H9 (cell line): ENCODE results near the gene PDE5A. TPM values are rescaled to one million over a fixed set of nuclear protein-coding genes. Genes with fewer than 3 reads are reported as not detected.

Source experiments
- DNase-seq: peaks from one replicate; pipeline ENCODE4 v3.0.0-alpha.2; 2017
- H2AFZ ChIP-seq: one replicate; pipeline ENCODE4 v1.6.1; 2013; ENCODE audit warnings: mild to moderate bottlenecking, low read length, control low read depth, moderate library complexity
- H2AK5ac ChIP-seq: 2 replicates; pipeline ENCODE4 v1.6.1; 2013; ENCODE audit warnings: low read length, control low read depth, mixed read lengths; ENCODE audit not compliant: insufficient read length
- H2BK120ac ChIP-seq: one replicate; pipeline ENCODE4 v1.6.1; 2013; ENCODE audit warnings: low read depth, mild to moderate bottlenecking, low read length, control low read depth, inconsistent platforms; ENCODE audit not compliant: poor library complexity, severe bottlenecking
- H2BK12ac ChIP-seq: 2 replicates; pipeline ENCODE4 v1.6.1; 2013; ENCODE audit warnings: low read length, control low read depth, mixed read lengths, low read depth; ENCODE audit not compliant: insufficient read length
- H2BK15ac ChIP-seq: 2 replicates; pipeline ENCODE4 v1.6.1; 2013; ENCODE audit warnings: low read depth, low read length, control low read depth
- H2BK20ac ChIP-seq: one replicate; pipeline ENCODE4 v1.6.1; 2013; ENCODE audit warnings: low read depth, mild to moderate bottlenecking, low read length, control low read depth, inconsistent platforms; ENCODE audit not compliant: poor library complexity, severe bottlenecking
- H2BK5ac ChIP-seq: 2 replicates; pipeline ENCODE4 v1.6.1; 2013; ENCODE audit warnings: low read length, control low read depth, mixed read lengths; ENCODE audit not compliant: insufficient read length
- H3K14ac ChIP-seq: 2 replicates; pipeline ENCODE4 v1.6.1; 2013; ENCODE audit warnings: low read length, control low read depth; ENCODE audit not compliant: insufficient read depth
- H3K18ac ChIP-seq: 2 replicates; pipeline ENCODE4 v1.6.1; 2013; ENCODE audit warnings: low read depth, mild to moderate bottlenecking, mixed read lengths, low read length, control low read depth; ENCODE audit not compliant: insufficient read length
- H3K23ac ChIP-seq: 2 replicates; pipeline ENCODE4 v1.6.1; 2013; ENCODE audit warnings: low read length, control low read depth, mixed read lengths, low read depth; ENCODE audit not compliant: insufficient read length
- H3K23me2 ChIP-seq: 2 replicates; pipeline ENCODE4 v1.6.1; 2013; ENCODE audit warnings: low read depth, mild to moderate bottlenecking, mixed read lengths, low read length, control low read depth; ENCODE audit not compliant: insufficient read length, poor library complexity, severe bottlenecking
- H3K27ac ChIP-seq: 2 replicates; pipeline ENCODE4 v1.5.1; 2013; ENCODE audit warnings: low read length, control low read depth, mixed read lengths, low read depth; ENCODE audit not compliant: insufficient read length
- H3K27me3 ChIP-seq: 2 replicates; pipeline ENCODE4 v1.6.1; 2013; ENCODE audit warnings: low read length, control low read depth, inconsistent platforms; ENCODE audit not compliant: insufficient read depth
- H3K4ac ChIP-seq: 2 replicates; pipeline ENCODE4 v1.6.1; 2013; ENCODE audit warnings: low read depth, mild to moderate bottlenecking, control low read depth, inconsistent platforms, low read length, moderate library complexity
- H3K4me1 ChIP-seq: 2 replicates; pipeline ENCODE4 v1.6.1; 2013; ENCODE audit warnings: low read length, control low read depth, inconsistent platforms; ENCODE audit not compliant: insufficient read depth
- H3K4me2 ChIP-seq: 2 replicates; pipeline ENCODE4 v1.6.1; 2013; ENCODE audit warnings: low read length, control low read depth, mixed read lengths; ENCODE audit not compliant: insufficient read length, insufficient read depth
- H3K56ac ChIP-seq: 2 replicates; pipeline ENCODE4 v1.6.1; 2013; ENCODE audit warnings: low read depth, mild to moderate bottlenecking, mixed read lengths, low read length, control low read depth; ENCODE audit not compliant: insufficient read length
- H3K79me1 ChIP-seq: 2 replicates; pipeline ENCODE4 v1.6.1; 2013; ENCODE audit warnings: low read depth, mild to moderate bottlenecking, moderate library complexity, low read length, control low read depth, inconsistent platforms; ENCODE audit not compliant: insufficient read depth, poor library complexity, severe bottlenecking
- H3K79me2 ChIP-seq: 2 replicates; pipeline ENCODE4 v1.6.1; 2013; ENCODE audit warnings: low read length, control low read depth, inconsistent platforms; ENCODE audit not compliant: insufficient read depth
- H3K9ac ChIP-seq: 2 replicates; pipeline ENCODE4 v1.6.1; 2013; ENCODE audit warnings: low read length, control low read depth, mixed read lengths; ENCODE audit not compliant: insufficient read length; ENCODE audit errors: extremely low read depth
- H3K9me3 ChIP-seq: one replicate; pipeline ENCODE4 v1.6.1; 2013; ENCODE audit warnings: low read depth, low read length, inconsistent platforms; ENCODE audit not compliant: control insufficient read depth
- H3T11ph ChIP-seq: one replicate; pipeline ENCODE4 v1.6.1; 2013; ENCODE audit warnings: mild to moderate bottlenecking, low read length, control low read depth, inconsistent platforms
- H4K20me1 ChIP-seq: one replicate; pipeline ENCODE4 v1.6.1; 2013; ENCODE audit not compliant: control insufficient read depth, insufficient read length, insufficient read depth
- H4K5ac ChIP-seq: 2 replicates; pipeline ENCODE4 v1.6.1; 2013; ENCODE audit warnings: low read depth, mild to moderate bottlenecking, mixed read lengths, low read length, control low read depth; ENCODE audit not compliant: insufficient read length
- H4K8ac ChIP-seq: replicated peaks from 2 replicates; pipeline ENCODE4 v1.6.1; 2013; ENCODE audit warnings: low read length, control low read depth, mixed read lengths, low read depth; ENCODE audit not compliant: insufficient read length
- H4K91ac ChIP-seq: 2 replicates; pipeline ENCODE4 v1.6.1; 2013; ENCODE audit warnings: low read depth, mild to moderate bottlenecking, moderate library complexity, mixed read lengths, low read length, control low read depth; ENCODE audit not compliant: insufficient read length
- H3K27ac Mint-ChIP-seq, 3 experiments: 2 replicates in 2 of 3; 3 replicates in 1 of 3; pipeline ENCODE4 v1.8.0; 2020 to 2021; ENCODE audit warnings: mixed read lengths in 3 of 3, mild to moderate bottlenecking in 1 of 3, moderate library complexity in 1 of 3
- H3K27me3 Mint-ChIP-seq: 2 replicates; pipeline ENCODE4 v1.8.0; 2021; ENCODE audit warnings: low read depth, mild to moderate bottlenecking, moderate library complexity, mixed read lengths
- H3K36me3 Mint-ChIP-seq, 3 experiments: 2 replicates in 2 of 3; 3 replicates in 1 of 3; pipeline ENCODE4 v1.8.0; 2020 to 2021; ENCODE audit warnings: low read depth in 3 of 3, mixed read lengths in 3 of 3; ENCODE audit not compliant: insufficient read depth in 1 of 3
- H3K4me1 Mint-ChIP-seq, 2 experiments: 2 replicates each; pipeline ENCODE4 v1.8.0; 2020; ENCODE audit warnings: mixed read lengths in 2 of 2
- H3K4me3 Mint-ChIP-seq, 2 experiments: 2 replicates in 1 of 2; 3 replicates in 1 of 2; pipeline ENCODE4 v1.8.0; 2020 to 2021; ENCODE audit warnings: mild to moderate bottlenecking in 2 of 2, mixed read lengths in 2 of 2, moderate library complexity in 1 of 2
- H3K9me3 Mint-ChIP-seq, 2 experiments: 2 replicates in 1 of 2; 3 replicates in 1 of 2; pipeline ENCODE4 v1.8.0; 2020; ENCODE audit warnings: mild to moderate bottlenecking in 2 of 2, mixed read lengths in 2 of 2, moderate library complexity in 1 of 2
- CTCF ChIP-seq: fragments of 200-600 bp; sonication (generic); conservative IDR thresholded peaks from 3 replicates; pipeline ENCODE4 v1.8.0; 2021; ENCODE audit warnings: antibody characterized with exemption, mild to moderate bottlenecking
- WGBS: extraction: QIAGEN DNeasy Blood & Tissue Kit; methylation state at CpG from one replicate; pipeline ENCODE4 v1.1.7; 2013; ENCODE audit warnings: missing lambda C conversion rate, low lambda C conversion rate, mixed read lengths; ENCODE audit not compliant: insufficient read length; ENCODE audit errors: extremely low coverage; 5-methylcytosine and 5-hydroxymethylcytosine counted together
- total RNA-seq: library from RNA; stranded (reverse); gene quantifications from 2 replicates; pipeline ENCODE4 v1.2.1, GENCODE V29; 2021

Gene PDE5A
- total RNA-seq, 1 experiment from 2014 or later, result 15.7 TPM

GRCh38 chr4:119508281-119508680, 120.3 kb downstream of the PDE5A start:
- Mint-ChIP-seq H3K4me3 (no peak overlapping the region), H3K27ac (no peak overlapping the region), H3K36me3 (peaks cover 4 to 36% (median 16%) of the 10 kb centered on the region in 3 experiments; a peak in 6 of 7 replicates), H3K4me1 (no peaks in the 10 kb centered on the region), H3K27me3 (no peaks in the 10 kb centered on the region), H3K9me3 (no peaks in the 10 kb centered on the region)
- Histone ChIP-seq H3K4ac (no peak overlapping the region), H3K79me2 (no peaks in the 10 kb centered on the region), H2BK5ac (no peak overlapping the region), H3K4me2 (no peak overlapping the region), H2BK15ac (no peak overlapping the region), H3K18ac (no peak overlapping the region), H3K14ac (no peak overlapping the region), H3K27me3 (no peaks in the 10 kb centered on the region), H3K9ac (no peak overlapping the region), H3T11ph (no peak overlapping the region), H3K23me2 (no peaks in the 10 kb centered on the region), H2BK12ac (no peak overlapping the region), H3K56ac (no peak overlapping the region), H3K27ac (no peak overlapping the region), H2AFZ (no peak overlapping the region), H3K23ac (no peak overlapping the region), H2AK5ac (no peak overlapping the region), H4K20me1 (no peaks in the 10 kb centered on the region), H3K9me3 (no peaks in the 10 kb centered on the region), H4K91ac (no peak overlapping the region), H3K4me1 (no peaks in the 10 kb centered on the region), H2BK20ac (no peak overlapping the region), H4K8ac (no peak overlapping the region), H4K5ac (no peak overlapping the region), H3K79me1 (no peaks in the 10 kb centered on the region), H2BK120ac (no peak overlapping the region)
- no CpG with 5 or more reads among the region's 1 CpG for WGBS
- no peak for TF ChIP-seq CTCF
- no peak for DNase-seq
